A673 (cell line): Measurements from ENCODE around the gene CCDC88C.

Experiments
- EZH2 ChIP-seq: fragments of 200-600 bp; sonication (generic); IDR thresholded peaks from 2 replicates; pipeline ENCODE4 v1.6.1; 2017; ENCODE audit warnings: borderline replicate concordance, low read depth, mild to moderate bottlenecking, mixed read lengths, antibody characterized with exemption, low read length; ENCODE audit not compliant: poor library complexity, severe bottlenecking
- TF ChIP-seq, protein P1 (sequence below): fragments of 300-800, 200-600 bp; sonication (generic); conservative IDR thresholded peaks from 2 replicates; pipeline ENCODE4 v1.5.1; 2017; ENCODE audit warnings: low read depth, mild to moderate bottlenecking, antibody characterized with exemption, low read length, moderate library complexity, mixed read lengths

DNA sequence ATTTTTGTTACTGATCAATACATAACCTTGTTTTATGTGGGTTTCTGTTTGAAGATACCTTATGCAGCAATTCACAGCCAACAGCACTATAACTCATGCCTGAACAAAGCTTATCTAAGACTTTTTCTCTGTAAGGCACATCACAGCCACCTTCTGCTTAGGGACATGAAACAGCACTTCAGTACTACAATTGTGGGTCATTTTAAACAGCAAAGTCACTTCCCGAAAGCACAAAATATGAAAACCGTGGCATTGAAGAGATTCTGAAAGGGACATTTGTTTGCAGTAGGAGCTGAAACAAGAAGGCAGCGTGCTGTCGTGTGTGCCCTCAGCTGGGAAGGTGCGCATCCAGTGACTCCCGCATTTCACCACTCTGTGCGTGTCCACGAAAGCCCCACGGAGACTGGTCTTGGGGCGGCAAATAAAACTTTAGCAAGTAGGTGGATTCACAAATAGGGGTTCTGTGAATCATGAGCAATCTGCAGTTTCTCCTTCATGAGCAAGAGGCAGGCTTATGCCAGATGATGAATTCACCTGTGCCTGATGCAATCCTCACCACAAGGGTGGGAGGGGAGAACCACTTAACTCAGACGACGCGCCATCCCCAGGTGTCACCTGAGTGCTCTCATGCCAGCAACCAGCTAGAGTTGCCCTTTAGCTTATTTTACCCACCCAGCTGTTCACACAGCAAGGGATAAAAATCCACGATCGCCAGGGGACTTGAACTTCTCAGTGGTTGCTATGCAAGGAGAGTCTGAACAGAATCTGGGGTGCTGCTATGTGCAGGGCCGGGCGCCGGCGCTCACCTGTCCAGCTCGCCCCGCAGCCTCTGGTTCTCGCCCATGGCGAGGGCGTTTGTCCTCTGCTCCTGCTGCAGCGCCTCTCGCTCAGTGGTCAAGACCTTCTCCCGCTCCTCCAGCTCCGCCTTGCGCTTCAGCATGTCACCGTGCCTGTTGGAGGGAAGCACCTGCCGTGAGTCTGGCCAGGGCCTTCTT, 118.2 kb downstream of the CCDC88C start:
- TF ChIP-seq, protein P1, sequence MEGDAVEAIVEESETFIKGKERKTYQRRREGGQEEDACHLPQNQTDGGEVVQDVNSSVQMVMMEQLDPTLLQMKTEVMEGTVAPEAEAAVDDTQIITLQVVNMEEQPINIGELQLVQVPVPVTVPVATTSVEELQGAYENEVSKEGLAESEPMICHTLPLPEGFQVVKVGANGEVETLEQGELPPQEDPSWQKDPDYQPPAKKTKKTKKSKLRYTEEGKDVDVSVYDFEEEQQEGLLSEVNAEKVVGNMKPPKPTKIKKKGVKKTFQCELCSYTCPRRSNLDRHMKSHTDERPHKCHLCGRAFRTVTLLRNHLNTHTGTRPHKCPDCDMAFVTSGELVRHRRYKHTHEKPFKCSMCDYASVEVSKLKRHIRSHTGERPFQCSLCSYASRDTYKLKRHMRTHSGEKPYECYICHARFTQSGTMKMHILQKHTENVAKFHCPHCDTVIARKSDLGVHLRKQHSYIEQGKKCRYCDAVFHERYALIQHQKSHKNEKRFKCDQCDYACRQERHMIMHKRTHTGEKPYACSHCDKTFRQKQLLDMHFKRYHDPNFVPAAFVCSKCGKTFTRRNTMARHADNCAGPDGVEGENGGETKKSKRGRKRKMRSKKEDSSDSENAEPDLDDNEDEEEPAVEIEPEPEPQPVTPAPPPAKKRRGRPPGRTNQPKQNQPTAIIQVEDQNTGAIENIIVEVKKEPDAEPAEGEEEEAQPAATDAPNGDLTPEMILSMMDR: no peak
- no peak for TF ChIP-seq EZH2
